ENCODE measurements around the gene DNAI7.
A peak's percentile ranks its signal among the peaks of the same experiment; 100 is the strongest.

DNAI7 gene, protein sequence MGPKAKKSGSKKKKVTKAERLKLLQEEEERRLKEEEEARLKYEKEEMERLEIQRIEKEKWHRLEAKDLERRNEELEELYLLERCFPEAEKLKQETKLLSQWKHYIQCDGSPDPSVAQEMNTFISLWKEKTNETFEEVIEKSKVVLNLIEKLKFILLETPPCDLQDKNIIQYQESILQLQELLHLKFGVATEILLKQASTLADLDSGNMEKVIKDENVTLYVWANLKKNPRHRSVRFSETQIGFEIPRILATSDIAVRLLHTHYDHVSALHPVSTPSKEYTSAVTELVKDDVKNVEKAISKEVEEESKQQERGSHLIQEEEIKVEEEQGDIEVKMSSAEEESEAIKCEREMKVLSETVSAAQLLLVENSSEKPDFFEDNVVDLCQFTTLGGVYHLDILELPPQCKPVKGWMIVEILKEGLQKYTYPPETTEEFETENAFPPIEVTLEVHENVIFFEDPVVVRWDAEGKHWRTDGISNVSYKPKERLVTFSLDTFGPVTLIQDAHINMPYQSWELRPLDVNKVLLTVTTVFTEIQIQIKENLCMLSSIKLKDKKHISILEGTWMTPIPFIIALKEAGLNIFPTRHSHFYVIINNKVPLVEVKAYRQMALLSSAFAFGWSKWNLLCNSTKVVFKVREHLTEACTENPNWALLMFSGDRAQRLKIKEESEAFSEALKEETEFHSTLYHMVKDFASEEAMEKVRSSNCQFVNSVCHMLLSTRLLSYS

DNA sequence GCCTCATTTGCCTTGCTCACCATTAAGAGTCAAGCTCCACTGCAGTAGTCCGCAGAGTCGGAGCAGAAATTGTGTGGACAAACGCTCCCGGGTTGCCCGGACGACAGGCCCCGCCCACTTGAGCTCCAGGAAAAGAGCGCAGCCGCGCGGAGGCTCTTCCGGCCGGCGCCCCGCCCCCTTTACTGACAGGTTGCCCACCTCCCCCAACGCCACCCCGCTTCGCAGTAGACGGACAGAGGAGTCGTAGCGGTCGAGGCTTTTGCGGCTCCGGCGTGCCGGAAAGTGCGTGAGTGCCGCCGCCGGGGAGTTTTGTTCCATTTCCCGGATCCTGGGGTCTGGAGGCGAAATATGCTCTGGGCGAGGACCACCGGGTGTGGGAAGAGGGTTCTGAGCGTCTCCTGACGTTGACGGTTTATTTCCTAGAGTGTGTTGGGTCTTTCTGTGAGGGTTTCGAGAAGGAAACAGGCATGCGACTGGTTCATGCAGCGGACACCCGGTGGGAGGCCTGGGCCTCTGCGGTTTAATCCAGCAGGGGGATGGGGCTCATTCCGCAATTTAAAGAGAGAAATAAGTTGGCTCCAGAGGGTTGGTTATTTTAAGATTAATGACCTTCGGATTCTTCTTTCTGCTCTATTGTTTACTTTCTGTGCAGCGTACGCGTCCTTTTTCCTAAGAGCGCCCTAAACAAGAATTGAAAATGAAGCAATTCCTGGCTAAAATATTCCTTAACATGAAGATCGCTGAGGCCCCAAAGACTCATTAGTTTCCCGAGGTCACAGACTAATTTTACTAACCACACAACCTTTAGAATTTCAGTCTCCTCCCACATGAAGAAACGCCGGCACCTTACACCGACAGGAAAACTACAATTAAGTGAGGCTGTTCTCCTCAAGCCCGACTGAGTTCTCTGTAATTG lies at the start of gene DNAI7, which contains the start of gene ETFRF1:
TSS of gene DNAI7 (minus strand) at position 105 of the 916 bp plus-strand sequence. CDS start at position 23, 82 bp downstream.
TSS of gene ETFRF1 (plus strand) at position 182 of the 916 bp plus-strand sequence. CDS start 8,720 bp downstream, outside the sequence.
- Histone ChIP-seq H3K4me1 (ENCODE audit: control insufficient read depth, insufficient read depth, low read length) (peaks cover 3% of the 10 kb centered on the region; the same call in 1 of the 2 replicates), H3K4me3 (ENCODE audit: low read depth, low read length) (peak within 1 kb of the TSS; percentile 97), H3K27me3 (ENCODE audit: control insufficient read depth, insufficient read depth, low read length) (no peaks in the 10 kb centered on the region), H3K36me3 (ENCODE audit: control insufficient read depth, insufficient read depth, low read length) (no peaks in the 10 kb centered on the region), H3K9me3 (ENCODE audit: control insufficient read depth, insufficient read depth, low read length) (no peaks in the 10 kb centered on the region), H3K9ac (ENCODE audit: low read depth, low read length) (peak within 1 kb of the TSS; percentile 93), H3K27ac (ENCODE audit: low read depth, low read length) (peak within 1 kb of the TSS; percentile 93)

DNA sequence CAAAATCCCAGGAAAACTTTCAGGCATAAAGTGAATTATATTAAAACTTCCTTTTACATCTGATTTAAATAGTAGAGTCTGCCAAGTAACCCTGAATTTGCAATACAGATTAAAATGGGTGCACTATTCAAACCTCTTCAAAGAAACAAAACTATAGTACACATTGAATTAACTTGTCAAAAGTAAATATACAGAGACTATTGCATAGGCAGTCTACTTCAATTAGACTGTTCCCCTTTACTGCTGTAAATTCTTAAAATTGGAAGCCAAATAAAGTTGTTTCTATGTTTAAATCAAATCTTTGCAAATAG lies 48.7 kb upstream of the DNAI7 start:
- H3K36me3 ChIP-seq (ENCODE audit: control insufficient read depth, insufficient read depth, low read length) = peaks cover 54% of the 10 kb centered on the region
- peak overlapping the region; percentile 38 for H3K27ac ChIP-seq (ENCODE audit: low read depth, low read length)
- no peaks in the 10 kb centered on the region for H3K9me3 ChIP-seq (ENCODE audit: control insufficient read depth, insufficient read depth, low read length)
- no peak overlapping the region for H3K4me3 ChIP-seq (ENCODE audit: low read depth, low read length)
- H3K9ac ChIP-seq (ENCODE audit: low read depth, low read length) = no peak overlapping the region
- H3K4me1 ChIP-seq (ENCODE audit: control insufficient read depth, insufficient read depth, low read length) = no peaks in the 10 kb centered on the region
- no peaks in the 10 kb centered on the region for H3K27me3 ChIP-seq (ENCODE audit: control insufficient read depth, insufficient read depth, low read length)

DNA sequence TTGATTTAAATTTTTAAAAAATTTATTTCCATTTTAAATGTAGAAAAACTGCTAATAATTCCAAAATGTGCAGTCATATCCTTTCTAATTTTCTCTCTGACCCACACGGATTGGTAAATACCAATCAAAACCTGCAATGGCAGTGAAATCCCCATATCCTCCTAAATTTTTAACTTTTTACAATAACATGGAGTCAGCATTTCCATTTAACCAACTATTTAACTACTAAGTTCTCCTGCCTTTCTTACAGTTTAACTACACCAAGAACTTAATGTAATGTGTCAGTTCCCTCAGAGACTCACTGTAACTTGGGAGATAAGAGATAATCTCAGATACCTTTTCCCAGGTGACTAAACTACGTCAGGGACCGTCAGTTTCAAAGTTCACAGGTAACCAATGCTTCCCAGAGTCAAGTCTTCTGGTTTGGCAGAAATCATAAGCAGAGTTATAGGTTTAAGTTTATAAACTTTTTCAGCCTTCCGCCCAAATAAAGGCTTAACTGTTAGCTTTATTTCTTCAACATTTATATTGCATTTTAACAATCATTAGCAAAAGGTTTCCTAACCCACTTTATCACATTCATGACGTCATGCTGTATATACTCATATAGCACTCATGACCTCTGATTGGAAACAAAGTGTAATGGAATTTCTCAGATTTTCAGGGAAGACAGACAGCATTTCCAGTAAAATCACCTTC lies 48.2 kb upstream of the DNAI7 start:
- no peak overlapping the region for H3K9ac ChIP-seq (ENCODE audit: low read depth, low read length)
- no peaks in the 10 kb centered on the region for H3K9me3 ChIP-seq (ENCODE audit: control insufficient read depth, insufficient read depth, low read length)
- H3K36me3 ChIP-seq (ENCODE audit: control insufficient read depth, insufficient read depth, low read length) = peaks cover 59% of the 10 kb centered on the region
- no peaks in the 10 kb centered on the region for H3K4me1 ChIP-seq (ENCODE audit: control insufficient read depth, insufficient read depth, low read length)
- H3K27me3 ChIP-seq (ENCODE audit: control insufficient read depth, insufficient read depth, low read length) = no peaks in the 10 kb centered on the region
- H3K4me3 ChIP-seq (ENCODE audit: low read depth, low read length) = no peak overlapping the region
- H3K27ac ChIP-seq (ENCODE audit: low read depth, low read length) = peak overlapping the region; percentile 38

DNA sequence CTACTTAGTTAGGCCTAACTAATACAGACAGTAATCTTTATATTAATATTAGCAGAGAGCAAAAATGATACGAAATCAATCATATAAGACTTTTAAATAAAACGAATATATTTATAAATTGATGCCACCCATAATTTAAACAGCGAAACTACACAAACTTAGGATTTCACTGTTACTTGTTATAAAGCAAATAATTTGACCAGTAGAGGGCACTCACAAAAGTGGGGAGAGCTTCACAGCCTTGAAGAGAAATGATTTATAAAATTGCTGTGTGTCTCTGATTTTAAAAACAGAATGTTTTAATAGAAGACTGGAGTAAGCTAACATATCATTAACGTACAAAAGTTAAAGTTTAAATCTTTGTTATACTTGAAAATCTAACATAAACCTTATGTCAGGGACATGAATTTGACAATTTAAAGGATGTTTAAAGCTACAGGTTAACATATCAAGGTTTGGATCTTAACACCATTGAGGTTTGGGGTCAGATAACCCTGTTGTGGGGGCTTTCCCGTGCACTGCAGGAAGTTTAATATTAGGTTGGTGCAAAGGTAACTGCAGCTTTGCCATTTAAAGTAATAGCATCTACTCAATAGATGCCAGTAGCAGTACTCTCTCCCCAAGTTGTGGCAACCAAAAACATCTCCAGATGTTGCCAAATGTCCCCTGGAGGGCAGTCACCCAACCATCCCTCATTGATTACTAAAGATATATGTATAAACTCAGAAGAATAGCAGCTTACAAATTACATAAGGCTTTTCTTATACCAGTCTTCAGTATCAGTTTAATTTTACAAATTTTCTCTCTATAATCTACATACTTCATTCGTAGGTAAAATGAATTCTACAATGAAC lies 46.4 kb upstream of the DNAI7 start:
- Histone ChIP-seq H3K4me1 (ENCODE audit: control insufficient read depth, insufficient read depth, low read length) (no peaks in the 10 kb centered on the region), H3K9me3 (ENCODE audit: control insufficient read depth, insufficient read depth, low read length) (no peaks in the 10 kb centered on the region), H3K9ac (ENCODE audit: low read depth, low read length) (no peak overlapping the region), H3K4me3 (ENCODE audit: low read depth, low read length) (no peak overlapping the region), H3K27me3 (ENCODE audit: control insufficient read depth, insufficient read depth, low read length) (no peaks in the 10 kb centered on the region), H3K36me3 (ENCODE audit: control insufficient read depth, insufficient read depth, low read length) (peaks cover 75% of the 10 kb centered on the region), H3K27ac (ENCODE audit: low read depth, low read length) (no peak overlapping the region)

DNA sequence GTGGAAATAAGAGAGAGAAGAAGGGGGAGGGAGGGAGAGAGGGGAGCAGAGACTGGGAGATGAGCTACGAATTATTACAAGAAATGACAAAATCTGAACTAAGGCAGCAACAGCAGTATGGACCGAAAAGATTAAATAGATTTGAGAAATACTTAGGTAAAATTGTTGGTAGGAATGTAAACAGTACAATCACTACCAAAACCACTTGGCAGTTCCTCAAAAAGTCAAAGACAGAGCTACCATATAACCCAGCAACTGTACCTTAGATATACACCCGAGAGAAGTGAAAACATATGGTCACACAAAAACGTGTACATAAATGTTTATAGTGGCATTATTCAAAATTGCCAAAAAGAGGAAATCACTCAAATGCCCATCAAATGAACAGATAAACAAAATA lies 41.7 kb upstream of the DNAI7 start:
- no peaks in the 10 kb centered on the region for H3K4me1 ChIP-seq (ENCODE audit: control insufficient read depth, insufficient read depth, low read length)
- no peak overlapping the region for H3K9ac ChIP-seq (ENCODE audit: low read depth, low read length)
- peaks cover 65% of the 10 kb centered on the region for H3K36me3 ChIP-seq (ENCODE audit: control insufficient read depth, insufficient read depth, low read length)
- H3K9me3 ChIP-seq (ENCODE audit: control insufficient read depth, insufficient read depth, low read length) = no peaks in the 10 kb centered on the region
- no peaks in the 10 kb centered on the region for H3K27me3 ChIP-seq (ENCODE audit: control insufficient read depth, insufficient read depth, low read length)
- H3K27ac ChIP-seq (ENCODE audit: low read depth, low read length) = no peak overlapping the region
- H3K4me3 ChIP-seq (ENCODE audit: low read depth, low read length) = no peak overlapping the region

DNA sequence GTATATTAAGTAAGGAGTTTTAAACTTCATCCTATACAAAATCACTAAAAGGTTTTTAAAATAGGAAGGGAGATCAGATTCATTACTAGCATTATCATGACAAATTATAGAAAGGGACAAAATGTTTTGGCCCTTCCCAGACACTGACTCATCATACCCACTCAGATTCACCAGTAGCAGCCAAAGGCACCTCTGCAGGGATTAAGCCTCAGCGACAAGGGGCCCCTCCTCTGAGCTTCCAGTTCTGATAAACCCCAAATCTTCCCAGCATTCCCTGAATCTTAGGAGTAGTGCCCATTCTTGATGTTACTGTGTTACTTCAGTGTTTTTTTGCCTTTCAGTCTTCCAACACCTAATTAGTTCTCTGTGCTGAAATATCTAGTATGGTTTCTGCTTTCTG lies 41.2 kb upstream of the DNAI7 start:
- no peaks in the 10 kb centered on the region for H3K4me1 ChIP-seq (ENCODE audit: control insufficient read depth, insufficient read depth, low read length)
- no peaks in the 10 kb centered on the region for H3K9me3 ChIP-seq (ENCODE audit: control insufficient read depth, insufficient read depth, low read length)
- peaks cover 65% of the 10 kb centered on the region for H3K36me3 ChIP-seq (ENCODE audit: control insufficient read depth, insufficient read depth, low read length)
- H3K27ac ChIP-seq (ENCODE audit: low read depth, low read length) = no peak overlapping the region
- no peak overlapping the region for H3K9ac ChIP-seq (ENCODE audit: low read depth, low read length)
- no peak overlapping the region for H3K4me3 ChIP-seq (ENCODE audit: low read depth, low read length)
- H3K27me3 ChIP-seq (ENCODE audit: control insufficient read depth, insufficient read depth, low read length) = no peaks in the 10 kb centered on the region

DNA sequence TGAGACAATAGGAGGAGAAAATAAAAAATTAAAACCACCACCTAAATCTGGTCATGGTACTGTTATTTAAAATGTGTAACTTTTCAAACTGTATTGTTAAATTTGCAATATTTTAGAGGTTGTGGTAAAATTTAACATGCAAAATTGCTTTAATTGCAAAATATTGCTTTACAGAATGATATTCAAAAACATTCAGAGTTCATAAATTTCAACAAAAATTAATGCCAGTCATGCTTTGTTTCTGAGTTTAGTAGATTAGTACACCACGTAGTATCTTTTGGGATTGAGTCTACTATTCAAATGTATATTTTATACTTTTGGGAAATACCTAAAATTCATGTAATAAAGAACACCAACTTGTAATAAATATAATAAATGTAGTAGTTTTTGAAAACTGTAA lies 18.4 kb upstream of the DNAI7 start:
- Histone ChIP-seq H3K27me3 (ENCODE audit: control insufficient read depth, insufficient read depth, low read length) (no peaks in the 10 kb centered on the region), H3K4me3 (ENCODE audit: low read depth, low read length) (no peak overlapping the region), H3K4me1 (ENCODE audit: control insufficient read depth, insufficient read depth, low read length) (no peaks in the 10 kb centered on the region), H3K36me3 (ENCODE audit: control insufficient read depth, insufficient read depth, low read length) (peaks cover 38% of the 10 kb centered on the region), H3K9me3 (ENCODE audit: control insufficient read depth, insufficient read depth, low read length) (no peaks in the 10 kb centered on the region), H3K27ac (ENCODE audit: low read depth, low read length) (no peak overlapping the region), H3K9ac (ENCODE audit: low read depth, low read length) (no peak overlapping the region)

DNA sequence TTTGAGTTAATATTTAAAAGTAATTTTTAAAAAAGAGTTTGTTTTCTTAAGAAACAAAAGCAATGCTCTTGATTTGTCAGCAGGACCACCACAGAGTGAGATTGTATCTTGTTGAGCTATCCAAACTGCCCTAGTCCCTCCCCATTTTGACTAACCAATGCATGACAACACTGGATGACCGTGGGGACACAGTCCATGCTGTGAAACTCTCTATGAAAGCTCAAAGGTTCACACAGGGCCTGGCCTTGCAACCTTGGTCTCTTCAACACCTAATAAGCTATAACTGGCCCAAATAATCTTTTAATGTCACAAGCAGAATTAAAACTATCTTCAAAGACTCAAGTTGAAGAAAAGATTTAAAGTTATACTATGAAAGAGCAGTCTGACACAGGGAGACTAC lies 13.6 kb upstream of the DNAI7 start:
- H3K36me3 ChIP-seq (ENCODE audit: control insufficient read depth, insufficient read depth, low read length) = peaks cover 57% of the 10 kb centered on the region

DNA sequence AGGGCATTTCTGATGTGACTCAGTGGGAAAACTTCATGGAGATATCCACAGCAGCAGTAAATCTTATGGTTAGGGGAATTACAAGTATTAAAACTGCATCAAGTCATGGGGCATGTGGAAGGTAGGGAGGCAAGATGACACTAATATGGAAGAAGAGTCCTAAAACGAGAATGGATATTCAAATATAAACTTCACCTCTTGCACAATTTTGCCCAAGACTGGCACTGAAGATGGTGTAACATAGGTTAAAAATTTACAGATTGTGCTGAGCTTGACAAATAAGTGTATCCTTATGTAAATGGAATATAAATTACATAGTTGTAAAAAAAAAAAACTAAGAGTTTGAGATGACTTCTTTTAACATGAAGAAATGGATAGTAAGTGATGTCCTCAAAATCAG lies 12.9 kb upstream of the DNAI7 start:
- H3K27me3 ChIP-seq (ENCODE audit: control insufficient read depth, insufficient read depth, low read length) = no peaks in the 10 kb centered on the region
- H3K27ac ChIP-seq (ENCODE audit: low read depth, low read length) = no peak overlapping the region
- H3K36me3 ChIP-seq (ENCODE audit: control insufficient read depth, insufficient read depth, low read length) = peaks cover 52% of the 10 kb centered on the region
- H3K4me1 ChIP-seq (ENCODE audit: control insufficient read depth, insufficient read depth, low read length) = no peaks in the 10 kb centered on the region
- H3K9ac ChIP-seq (ENCODE audit: low read depth, low read length) = no peak overlapping the region
- H3K9me3 ChIP-seq (ENCODE audit: control insufficient read depth, insufficient read depth, low read length) = no peaks in the 10 kb centered on the region
- no peak overlapping the region for H3K4me3 ChIP-seq (ENCODE audit: low read depth, low read length)

More for the DNA sequence above, 13.6 kb upstream of the DNAI7 start:
- Histone ChIP-seq H3K9me3 (ENCODE audit: control insufficient read depth, insufficient read depth, low read length) (no peaks in the 10 kb centered on the region), H3K4me3 (ENCODE audit: low read depth, low read length) (no peak overlapping the region), H3K27me3 (ENCODE audit: control insufficient read depth, insufficient read depth, low read length) (no peaks in the 10 kb centered on the region), H3K27ac (ENCODE audit: low read depth, low read length) (no peak overlapping the region), H3K9ac (ENCODE audit: low read depth, low read length) (no peak overlapping the region), H3K4me1 (ENCODE audit: control insufficient read depth, insufficient read depth, low read length) (no peaks in the 10 kb centered on the region)

DNA sequence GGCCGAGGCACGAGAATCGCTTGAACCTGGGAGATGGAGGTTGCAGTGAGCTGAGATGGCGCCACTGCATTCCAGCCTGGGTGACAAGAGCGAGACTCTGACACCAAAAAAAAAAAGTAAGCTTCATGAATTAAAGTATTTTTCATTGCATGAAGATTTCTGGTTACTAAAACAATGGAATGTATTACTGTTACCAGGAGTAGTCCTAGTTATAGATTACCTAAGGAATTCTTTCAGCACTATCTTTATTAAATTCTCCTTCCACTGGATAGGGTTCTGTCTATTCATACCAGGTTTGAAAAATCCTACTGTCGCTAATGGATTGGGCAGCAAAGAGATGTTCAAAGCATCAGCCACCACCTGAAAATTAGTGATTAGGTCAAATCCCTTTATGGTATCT lies 12.5 kb upstream of the DNAI7 start:
- Histone ChIP-seq H3K36me3 (ENCODE audit: control insufficient read depth, insufficient read depth, low read length) (peaks cover 52% of the 10 kb centered on the region), H3K27me3 (ENCODE audit: control insufficient read depth, insufficient read depth, low read length) (no peaks in the 10 kb centered on the region), H3K4me1 (ENCODE audit: control insufficient read depth, insufficient read depth, low read length) (no peaks in the 10 kb centered on the region), H3K9ac (ENCODE audit: low read depth, low read length) (no peak overlapping the region), H3K27ac (ENCODE audit: low read depth, low read length) (no peak overlapping the region), H3K4me3 (ENCODE audit: low read depth, low read length) (no peak overlapping the region), H3K9me3 (ENCODE audit: control insufficient read depth, insufficient read depth, low read length) (no peaks in the 10 kb centered on the region)

Data from HUES48 (cell line).